DMS53 treated with DMSO at 0.1 percent for 48 hours (cell line): Measurements from ENCODE around the gene FAH.

Experiments
- DNase-seq: peaks from one replicate; lab custom pipeline; 2025; ENCODE audit not compliant: unreplicated experiment; lab: John Stamatoyannopoulos, UW

FAH gene

DNA sequence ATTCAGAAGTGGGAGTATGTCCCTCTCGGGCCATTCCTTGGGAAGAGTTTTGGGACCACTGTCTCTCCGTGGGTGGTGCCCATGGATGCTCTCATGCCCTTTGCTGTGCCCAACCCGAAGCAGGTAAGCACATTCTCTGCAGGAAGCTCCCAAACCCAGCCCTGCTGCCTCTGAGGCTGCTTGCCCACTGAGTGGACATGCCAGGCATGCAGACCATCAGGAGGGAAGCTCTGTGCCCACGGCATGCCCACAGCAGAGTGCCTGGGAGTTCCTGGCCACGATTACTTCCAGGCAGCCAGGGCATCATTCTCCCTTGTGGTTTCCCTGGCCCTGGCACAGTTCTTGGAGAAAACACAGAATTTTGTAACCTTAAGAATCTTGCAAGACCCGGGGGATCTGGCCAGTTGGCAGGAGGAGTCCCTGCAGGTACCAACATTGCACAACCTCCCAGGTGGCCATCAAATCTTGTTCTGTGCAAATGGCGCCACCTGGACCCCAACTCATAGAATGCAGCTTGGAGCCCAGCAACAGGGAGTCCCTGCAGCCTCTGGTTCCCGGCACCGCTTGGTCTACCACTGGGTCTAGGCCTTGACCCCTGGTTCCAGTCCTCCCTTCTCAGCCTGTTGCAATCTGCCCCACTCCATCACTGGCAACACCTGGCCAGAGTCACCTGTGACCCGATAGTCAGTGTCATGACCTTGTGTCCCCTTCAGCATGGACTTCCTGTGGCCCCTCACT, 20.4 kb downstream of the FAH start:
- DNase-seq: peak; percentile 19

- DNase-seq: no peak
Measured at GRCh38 chr15:80174017-80174746, 21.4 kb downstream of the FAH start.

GRCh38 chr15:80175436-80175835, 22.6 kb downstream of the FAH start:
- DNase-seq: no peak

DNA sequence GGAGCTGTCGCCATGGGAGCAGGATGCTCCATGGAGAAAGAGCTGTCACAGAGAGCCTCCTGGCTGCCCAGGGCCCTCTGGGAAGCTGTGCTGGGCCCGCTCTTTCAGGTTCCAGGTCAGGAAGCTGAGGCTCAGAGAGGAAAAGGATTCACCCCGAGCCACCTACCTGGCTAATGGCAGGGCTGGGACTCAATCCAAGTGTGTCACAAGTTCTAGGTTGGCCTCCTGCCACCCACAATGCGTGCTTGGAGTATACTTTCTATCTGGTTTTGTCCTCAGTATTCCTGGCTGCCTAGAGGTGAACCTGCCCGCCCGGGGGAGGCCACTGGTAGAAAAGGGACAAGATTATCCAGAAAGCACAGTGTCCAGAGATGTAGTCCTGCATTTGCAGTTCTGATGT, 23.6 kb downstream of the FAH start:
- DNase-seq: no peak

GRCh38 chr15:80177156-80177555, 24.4 kb downstream of the FAH start:
- DNase-seq: no peak

DNA sequence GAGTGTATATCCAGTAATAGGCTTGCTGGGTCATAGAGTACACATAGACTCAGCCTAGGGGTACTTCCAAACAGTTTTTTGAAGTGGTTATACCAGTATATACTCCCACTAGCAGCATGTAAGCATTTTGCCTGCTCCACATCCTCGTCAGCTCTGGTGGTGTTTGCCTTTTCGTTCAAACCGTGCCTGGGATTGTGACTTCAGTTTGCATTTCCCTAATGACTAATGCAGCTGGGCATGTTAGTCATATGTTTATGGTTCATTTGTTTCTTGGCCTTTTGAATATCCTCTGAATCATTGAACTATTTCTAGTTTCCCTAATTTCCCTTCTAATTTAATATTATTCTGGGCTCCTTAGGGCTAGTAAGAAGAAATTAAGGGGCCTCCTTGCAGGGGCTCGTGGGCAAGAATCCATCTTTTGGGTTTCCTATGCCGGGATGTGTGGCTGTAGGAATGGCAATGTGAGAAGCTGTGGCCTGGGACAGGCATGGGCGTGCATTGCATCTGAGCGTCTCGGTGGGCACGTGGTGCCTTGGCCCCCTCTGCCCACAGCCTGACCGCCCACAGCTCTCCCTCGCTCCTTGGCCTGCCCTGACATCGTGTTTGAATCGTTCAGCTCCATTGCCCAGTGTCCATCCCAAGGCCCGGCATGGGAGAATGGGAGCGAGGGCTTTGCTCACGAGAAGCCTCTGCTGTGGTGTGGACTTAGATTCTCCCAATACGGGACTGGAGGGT, 26.4 kb downstream of the FAH start:
- DNase-seq: no peak

DNA sequence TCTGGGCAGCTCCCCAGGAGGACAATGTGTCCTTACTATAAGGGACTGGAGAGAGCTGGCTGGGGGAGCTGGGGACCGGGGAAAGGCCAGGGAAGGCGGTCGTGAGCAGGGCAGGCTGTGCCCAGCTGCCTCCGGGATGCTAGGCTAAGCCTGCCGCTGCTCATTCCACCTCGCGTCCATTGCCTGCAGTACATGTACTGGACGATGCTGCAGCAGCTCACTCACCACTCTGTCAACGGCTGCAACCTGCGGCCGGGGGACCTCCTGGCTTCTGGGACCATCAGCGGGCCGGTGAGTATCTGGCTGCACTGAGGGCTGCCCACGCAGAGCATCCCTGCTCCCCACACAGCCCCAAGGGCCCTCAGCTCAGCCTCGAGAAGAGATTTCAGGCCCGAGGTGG, 27.1 kb downstream of the FAH start:
- no peak for DNase-seq

DNA sequence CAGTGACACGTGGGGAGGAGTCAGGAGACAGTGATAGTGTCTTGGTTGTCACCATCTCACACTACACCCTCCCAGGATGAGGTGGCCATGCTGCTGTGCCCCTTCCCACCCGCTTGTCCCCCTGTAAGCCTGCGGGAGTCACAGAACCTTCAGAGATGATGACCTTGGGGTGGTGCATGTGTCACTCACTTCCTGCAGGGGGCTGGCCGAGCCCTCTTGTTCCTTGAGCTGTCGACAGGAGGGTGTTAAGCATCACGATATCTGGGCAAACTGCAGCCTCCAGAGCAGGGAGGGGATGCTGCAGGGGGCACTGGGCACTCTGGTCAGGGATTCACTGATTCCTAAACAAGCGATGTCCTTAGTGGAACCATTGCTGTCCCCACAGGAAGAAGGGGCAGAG, 27.7 kb downstream of the FAH start:
- DNase-seq: no peak

DNA sequence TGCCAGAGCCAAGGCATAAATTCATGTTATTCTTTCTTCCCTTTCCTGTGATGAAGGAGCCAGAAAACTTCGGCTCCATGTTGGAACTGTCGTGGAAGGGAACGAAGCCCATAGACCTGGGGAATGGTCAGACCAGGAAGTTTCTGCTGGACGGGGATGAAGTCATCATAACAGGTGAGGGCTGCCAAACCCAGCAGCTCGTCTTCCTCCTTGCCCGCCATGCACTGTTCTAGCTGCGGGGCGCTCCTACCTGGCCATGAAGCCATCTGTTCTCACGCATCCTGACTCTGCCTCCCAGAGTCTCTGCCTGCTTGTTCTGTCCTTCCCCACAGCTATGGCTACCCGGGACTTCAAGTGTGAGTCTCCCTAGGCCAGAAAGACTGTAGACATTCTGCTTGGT, 28.2 kb downstream of the FAH start:
- DNase-seq: no peak

- no peak for DNase-seq
Measured at GRCh38 chr15:80182611-80183261, 29.9 kb downstream of the FAH start.

GRCh38 chr15:80183306-80183705, 30.5 kb downstream of the FAH start:
- DNase-seq: no peak

DNA sequence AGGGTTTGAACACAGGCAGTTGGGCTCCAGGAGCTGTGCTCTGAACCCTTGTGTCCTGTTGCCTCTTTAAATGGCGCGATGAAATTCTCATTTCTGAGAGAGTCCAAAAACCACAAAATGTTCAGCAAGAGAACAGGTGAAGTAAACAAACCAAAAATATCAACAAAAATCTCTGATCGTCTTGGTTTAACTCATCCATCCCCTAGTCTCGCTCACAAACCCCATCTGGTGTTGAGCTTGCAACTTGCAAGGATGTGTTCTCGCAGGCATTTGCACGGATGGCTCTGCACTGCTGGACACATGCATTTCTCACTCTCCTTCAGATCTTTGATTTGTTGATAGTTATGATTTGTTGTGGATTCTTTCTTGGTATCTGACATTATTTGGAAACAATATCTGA, 31.1 kb downstream of the FAH start:
- no peak for DNase-seq

- no peak for DNase-seq
Measured at GRCh38 chr15:80184554-80184953, 31.8 kb downstream of the FAH start.

- DNase-seq: no peak
Measured at GRCh38 chr15:80185152-80185551, 32.4 kb downstream of the FAH start.

- DNase-seq: no peak
Measured at GRCh38 chr15:80186066-80186465, 33.3 kb downstream of the FAH start.

GRCh38 chr15:80186597-80186996, 33.8 kb downstream of the FAH start:
- no peak for DNase-seq

DNA sequence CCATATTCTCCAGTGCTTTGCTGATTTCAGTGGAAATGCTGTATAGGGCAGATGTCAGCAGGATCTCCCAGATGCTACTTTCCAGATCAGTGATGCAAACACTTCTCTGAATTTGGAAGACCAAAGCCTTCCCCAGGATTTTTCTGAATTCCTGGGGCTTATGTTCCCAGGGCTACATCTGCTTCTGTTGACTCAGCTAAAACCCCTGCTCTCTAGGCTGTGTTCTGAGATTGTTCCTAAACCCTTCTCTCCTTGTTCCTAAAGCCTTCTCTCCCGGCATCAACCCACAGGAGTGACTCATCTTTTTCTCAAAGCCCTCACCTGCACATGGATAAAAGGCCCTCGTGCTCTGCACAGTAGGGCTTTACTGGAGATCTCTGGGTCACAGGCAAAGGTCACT, 35.5 kb downstream of the FAH start:
- DNase-seq: no peak

- no peak for DNase-seq
Measured at GRCh38 chr15:80191198-80191597, 38.4 kb downstream of the FAH start.

DNA sequence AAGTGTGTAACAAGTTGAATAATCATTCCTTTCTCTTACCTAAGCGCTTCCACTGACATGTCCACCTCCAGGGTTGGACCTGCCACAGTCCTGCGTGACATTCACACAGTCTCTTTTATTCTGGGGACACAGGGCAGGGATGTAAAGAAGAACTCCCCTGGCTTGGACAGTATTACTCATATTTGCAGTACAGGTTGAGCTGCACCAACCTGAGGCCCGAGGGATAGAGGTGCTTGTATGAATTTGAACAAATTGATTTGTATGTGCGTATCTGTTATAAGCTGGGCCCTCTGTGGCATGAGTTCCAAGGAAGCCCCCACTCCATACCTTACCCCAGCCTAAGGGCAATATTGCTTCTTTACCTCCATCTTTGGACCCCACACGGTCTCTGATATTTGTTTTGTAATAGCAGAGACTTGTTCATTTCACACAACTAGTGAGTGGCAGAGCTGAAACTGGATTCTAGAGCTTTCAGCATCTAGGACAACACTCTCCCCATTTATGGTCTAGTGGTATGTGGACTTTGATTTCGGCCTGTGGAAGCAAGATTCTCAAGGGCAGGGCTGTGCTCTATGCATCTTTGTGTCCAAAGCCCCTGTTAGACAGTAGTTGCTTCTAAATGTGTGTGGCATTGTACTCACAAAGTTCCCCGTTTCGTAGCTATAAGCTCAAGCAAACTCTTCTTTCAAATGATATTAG, 39.2 kb downstream of the FAH start:
- DNase-seq: no peak

- no peak for DNase-seq
Measured at GRCh38 chr15:80194186-80194585, 41.4 kb downstream of the FAH start.

DNA sequence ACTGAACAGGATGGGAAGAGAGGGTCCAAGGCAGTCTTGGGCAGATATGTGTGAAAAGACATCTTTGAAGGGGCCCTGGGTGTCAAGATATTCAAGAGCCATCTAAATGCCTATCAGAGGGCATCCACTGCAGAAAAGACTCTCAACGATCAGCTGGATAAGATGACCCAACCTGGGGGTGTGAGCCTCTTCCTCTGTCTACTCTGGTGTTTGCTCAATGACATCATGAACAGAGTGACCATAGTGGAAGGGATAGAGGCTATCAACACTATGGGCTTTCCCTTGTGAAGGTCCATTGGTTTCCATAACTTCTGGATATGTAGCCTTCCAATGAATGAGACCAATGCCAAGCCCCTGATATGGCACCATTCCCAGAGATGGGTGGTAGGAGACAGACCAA, 42.1 kb downstream of the FAH start:
- DNase-seq: no peak
